Activated T-helper 1 cell treated with anti-CD3 and anti-CD28 coated beads, Interleukin-2, amount 50 U/mL, for 16 hours (primary cell): Measurements from ENCODE around the gene CDIP1.

Experiments
- DNase-seq, 2 donors: peaks; one replicate each; pipeline ENCODE4 v3.0.0-alpha.2; 2020; ENCODE audit warnings: low read depth in 1 of 2, low spot score in 1 of 2

CDIP1 gene

DNA sequence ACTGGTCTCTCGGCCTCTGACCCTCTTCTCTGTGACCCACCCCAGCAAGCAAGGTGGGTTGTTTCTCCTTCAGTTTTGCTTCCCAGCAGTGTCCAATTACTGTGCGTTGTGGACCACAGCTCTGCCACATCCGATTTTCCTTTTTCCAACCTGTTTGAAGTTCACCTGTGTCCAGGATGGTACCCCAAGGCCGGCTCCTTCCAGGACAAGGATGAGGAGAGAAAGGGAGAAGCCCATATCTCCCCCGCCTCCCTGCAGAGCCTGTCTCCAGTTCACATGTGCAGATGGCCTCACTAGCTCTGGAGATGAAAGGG is 77.7 kb downstream of the CDIP1 start:
- no peak for DNase-seq
